Lower leg skin (tissue), 3 donors: ENCODE results near the gene CTBP1.

Source experiments
- POLR2A ChIP-seq, 2 donors: fragments of 450-650 bp; IDR thresholded peaks; one replicate each; pipeline ENCODE4 v1.6.1; 2016 to 2017; ENCODE audit warnings: antibody characterized with exemption in 2 of 2, mild to moderate bottlenecking in 1 of 2, moderate library complexity in 1 of 2
- TF ChIP-seq, protein P1 (sequence below), 3 donors: fragments of 450-650 bp; IDR thresholded peaks; one replicate each; pipeline ENCODE4 v1.5.1; 2016; ENCODE audit warnings: antibody characterized with exemption in 3 of 3, mild to moderate bottlenecking in 3 of 3, moderate library complexity in 2 of 3

DNA sequence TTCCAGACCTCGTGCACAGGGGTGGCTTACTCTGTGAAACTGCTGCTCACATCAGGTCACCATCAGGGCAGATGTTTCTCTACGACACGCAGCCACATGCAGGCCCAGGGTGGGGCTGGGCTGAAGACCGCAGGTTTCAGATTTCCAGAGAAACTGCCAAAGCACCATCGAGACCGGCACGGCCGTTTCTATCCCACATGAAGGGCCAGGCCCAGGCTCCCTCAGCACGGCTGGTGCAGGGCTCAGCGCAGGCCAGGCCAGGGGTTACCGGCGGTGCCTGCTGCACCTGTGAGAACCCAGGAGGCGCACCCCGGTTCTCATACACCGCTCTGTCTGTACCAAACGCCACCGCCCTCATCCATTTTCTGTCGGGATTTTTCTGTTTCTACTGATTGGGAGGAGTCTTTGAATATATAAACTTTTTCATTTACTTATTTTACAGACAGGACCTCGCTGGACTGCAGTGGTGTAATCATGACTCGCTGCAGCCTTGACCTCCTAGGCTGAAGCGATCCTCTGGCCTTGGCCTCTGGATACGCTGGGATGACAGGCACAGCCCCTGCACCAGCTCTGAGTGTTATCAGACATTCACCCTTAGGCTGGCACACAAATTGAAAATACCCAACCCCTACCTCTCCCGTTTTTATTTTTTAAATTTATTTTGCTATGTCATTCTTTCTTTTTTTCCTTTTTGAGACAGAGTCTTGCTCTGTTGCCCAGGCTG lies 17.1 kb downstream of the CTBP1 start:
- TF ChIP-seq, protein P1, sequence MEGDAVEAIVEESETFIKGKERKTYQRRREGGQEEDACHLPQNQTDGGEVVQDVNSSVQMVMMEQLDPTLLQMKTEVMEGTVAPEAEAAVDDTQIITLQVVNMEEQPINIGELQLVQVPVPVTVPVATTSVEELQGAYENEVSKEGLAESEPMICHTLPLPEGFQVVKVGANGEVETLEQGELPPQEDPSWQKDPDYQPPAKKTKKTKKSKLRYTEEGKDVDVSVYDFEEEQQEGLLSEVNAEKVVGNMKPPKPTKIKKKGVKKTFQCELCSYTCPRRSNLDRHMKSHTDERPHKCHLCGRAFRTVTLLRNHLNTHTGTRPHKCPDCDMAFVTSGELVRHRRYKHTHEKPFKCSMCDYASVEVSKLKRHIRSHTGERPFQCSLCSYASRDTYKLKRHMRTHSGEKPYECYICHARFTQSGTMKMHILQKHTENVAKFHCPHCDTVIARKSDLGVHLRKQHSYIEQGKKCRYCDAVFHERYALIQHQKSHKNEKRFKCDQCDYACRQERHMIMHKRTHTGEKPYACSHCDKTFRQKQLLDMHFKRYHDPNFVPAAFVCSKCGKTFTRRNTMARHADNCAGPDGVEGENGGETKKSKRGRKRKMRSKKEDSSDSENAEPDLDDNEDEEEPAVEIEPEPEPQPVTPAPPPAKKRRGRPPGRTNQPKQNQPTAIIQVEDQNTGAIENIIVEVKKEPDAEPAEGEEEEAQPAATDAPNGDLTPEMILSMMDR (IDR thresholded peaks at IDR 0.05) = no peak
- TF ChIP-seq POLR2A (IDR thresholded peaks at IDR 0.05) = no peak
